CD4-positive, alpha-beta T cell treated with Interleukin-4 for 1 hour (primary cell): ENCODE data around the gene MORC4.

Experiments
- DNase-seq, 2 donors: peaks; one replicate each; pipeline ENCODE4 v3.0.0-alpha.2; 2020 to 2022

Gene MORC4

GRCh38 chrX:106952538-106952937 lies 47.5 kb downstream of the MORC4 start:
- DNase-seq = no peak

GRCh38 chrX:106952089-106952488 lies 47.9 kb downstream of the MORC4 start:
- no peak for DNase-seq

GRCh38 chrX:106951230-106951629 lies 48.8 kb downstream of the MORC4 start:
- no peak for DNase-seq

- no peak for DNase-seq
Observed at GRCh38 chrX:106950381-106950780, 49.6 kb downstream of the MORC4 start.

GRCh38 chrX:106949366-106949765 lies 50.6 kb downstream of the MORC4 start:
- no peak for DNase-seq

- no peak for DNase-seq
Observed at GRCh38 chrX:106948641-106949040, 51.4 kb downstream of the MORC4 start.

GRCh38 chrX:106946464-106946863 lies 53.5 kb downstream of the MORC4 start:
- DNase-seq = no peak

- DNase-seq = no peak
Observed at GRCh38 chrX:106940068-106940467, 59.9 kb downstream of the MORC4 start.

GRCh38 chrX:106939566-106939965 lies 60.4 kb downstream of the MORC4 start:
- no peak for DNase-seq

GRCh38 chrX:106936246-106936645 lies 63.8 kb downstream of the MORC4 start:
- DNase-seq = no peak

- no peak for DNase-seq
Observed at GRCh38 chrX:106935175-106935574, 64.8 kb downstream of the MORC4 start.

GRCh38 chrX:106933538-106933961 lies 66.5 kb downstream of the MORC4 start:
- DNase-seq = no peak

GRCh38 chrX:106932960-106933537 lies 67.0 kb downstream of the MORC4 start:
- no peak for DNase-seq

GRCh38 chrX:106932492-106932923 lies 67.5 kb downstream of the MORC4 start:
- DNase-seq = no peak

- no peak for DNase-seq
Observed at GRCh38 chrX:106931831-106932491, 68.1 kb downstream of the MORC4 start.

GRCh38 chrX:106928227-106928626 lies 71.8 kb downstream of the MORC4 start:
- DNase-seq = no peak

- no peak for DNase-seq
Observed at GRCh38 chrX:106927700-106928099, 72.3 kb downstream of the MORC4 start.

GRCh38 chrX:106927023-106927422 lies 73.0 kb downstream of the MORC4 start:
- no peak for DNase-seq

GRCh38 chrX:106921637-106922036 lies 78.4 kb downstream of the MORC4 start:
- no peak for DNase-seq

- no peak for DNase-seq
Observed at GRCh38 chrX:106919932-106920452, 80.0 kb downstream of the MORC4 start, which contains the start of gene CLDN2. CLDN2 (plus strand) TSS chrX:106920402; CDS start chrX:106928229, 7,827 bp downstream.

GRCh38 chrX:106917830-106918500 lies 82.0 kb downstream of the MORC4 start:
- peak in 1 of 2 donors; percentile 21 for DNase-seq

- no peak for DNase-seq
Observed at GRCh38 chrX:106912864-106913263, 87.1 kb downstream of the MORC4 start.

GRCh38 chrX:106906361-106906760 lies 93.7 kb downstream of the MORC4 start:
- DNase-seq = no peak
